ENCODE measurements around the gene CSTPP1. TPM values are rescaled to one million over a fixed set of nuclear protein-coding genes. Genes with fewer than 3 reads are reported as not detected.
"Not testable (repeated sequence)": the region's sequence is repeated elsewhere in the genome, so short reads cannot be mapped to it uniquely, and the experiment has no call there.

CSTPP1 gene
- total and polyA plus RNA-seq, 5 experiments from 2014 or later, result 13.2 to 20.4 (median 16.1) TPM

DNA sequence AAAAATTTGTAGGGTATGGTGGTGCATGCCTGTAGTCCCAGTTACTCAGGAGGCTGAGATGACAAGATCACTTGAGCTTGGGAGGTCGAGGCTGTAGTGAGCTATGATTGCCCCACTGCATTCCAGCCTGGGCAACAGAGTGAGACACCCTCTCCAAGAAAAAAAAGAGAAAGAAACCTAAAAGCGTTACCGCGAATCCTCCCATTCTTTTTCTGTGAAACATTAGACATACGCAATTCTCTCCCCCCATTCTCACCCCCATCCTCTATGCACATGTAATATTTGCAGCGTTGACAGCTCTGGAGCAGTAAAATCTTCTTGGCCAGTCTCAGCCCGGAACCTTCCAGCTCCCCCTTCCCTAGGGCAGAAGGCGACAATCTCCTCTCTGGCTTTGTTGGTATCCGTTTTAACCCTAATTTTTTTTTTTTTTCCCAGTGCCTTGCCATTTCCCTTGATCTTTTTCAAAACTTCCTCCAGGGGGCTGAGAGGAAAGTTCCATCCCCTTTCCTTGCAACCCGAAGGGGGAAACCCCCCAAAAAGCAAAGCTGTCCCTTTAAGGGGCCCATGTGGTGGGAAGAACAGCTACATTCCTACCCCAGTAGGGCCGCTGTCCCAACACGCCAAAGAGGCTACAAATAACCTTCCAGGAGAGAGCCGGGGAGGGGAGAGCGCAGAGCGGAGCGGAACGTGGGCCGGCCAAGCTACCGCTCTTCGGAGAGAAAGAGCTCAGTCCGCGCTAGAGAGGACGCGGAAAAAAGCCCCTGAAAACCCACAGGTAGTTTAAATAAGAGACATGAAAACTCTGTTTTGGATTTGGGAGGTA, 20.1 kb upstream of the CSTPP1 start:
- Mint-ChIP-seq H3K36me3 (peaks cover 0 to 2% (median 0%) of the 10 kb centered on the region in 3 donors), H3K27ac (peak overlapping the region in 3 of 10 donors; percentile 17 to 73 (median 28)), H3K4me1 (peaks cover 20 to 29% (median 28%) of the 10 kb centered on the region in 4 donors), H3K4me3 (peak overlapping the region; percentile 65 to 89 (median 81)), H3K27me3 (peaks cover 36 to 72% (median 61%) of the 10 kb centered on the region in 5 donors), H3K9me3 (no peaks in the 10 kb centered on the region)
- POLR2A ChIA-PET, result interaction anchor here (0.6 to 1.4 kb wide), 4 partner anchors 9 to 238 kb away, joined by 4 to 7 read pairs (median 4); no protein-coding TSS in a partner anchor
- no peak for DNase-seq
- peak; percentile 35 to 51 for ATAC-seq

DNA sequence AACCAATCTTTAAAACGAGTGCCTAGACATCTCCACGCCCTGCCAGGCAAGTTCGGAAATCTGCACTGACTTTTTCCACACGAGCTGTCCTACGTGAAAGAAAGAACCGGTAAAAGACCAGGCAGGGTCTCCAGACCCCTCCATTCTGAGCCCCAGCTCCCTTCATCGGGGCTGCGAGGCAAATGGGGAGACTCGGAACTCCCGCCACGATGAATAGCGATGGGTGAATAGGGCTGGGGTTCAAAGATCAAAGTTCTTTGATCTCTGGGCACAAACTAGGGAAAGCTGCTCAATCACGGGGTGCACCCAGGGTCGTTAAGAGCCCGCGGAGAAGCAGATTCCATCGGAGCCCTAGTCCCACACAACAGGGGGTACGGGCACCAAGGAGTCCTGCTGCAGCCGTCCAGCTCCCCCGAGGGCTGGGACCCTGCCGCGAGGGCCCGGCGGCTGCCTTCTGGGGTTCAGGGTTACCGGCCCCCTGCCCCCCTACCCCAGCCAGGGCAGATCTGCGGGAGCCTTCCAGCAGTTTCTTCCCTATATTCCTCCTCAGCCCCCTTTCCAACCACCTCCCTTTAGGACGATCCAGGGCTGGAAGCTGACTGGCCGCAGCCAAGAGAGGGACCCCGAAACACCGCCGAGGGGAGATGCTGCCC, 19.3 kb upstream of the CSTPP1 start:
- Mint-ChIP-seq H3K27me3 (peaks cover 36 to 71% (median 57%) of the 10 kb centered on the region in 5 donors), H3K4me3 (peak overlapping the region; percentile 70 to 89 (median 82)), H3K4me1 (peaks cover 20 to 29% (median 28%) of the 10 kb centered on the region in 4 donors), H3K36me3 (peaks cover 0 to 2% (median 0%) of the 10 kb centered on the region in 3 donors), H3K27ac (peak overlapping the region in 2 of 10 donors; percentile 17 to 37), H3K9me3 (no peaks in the 10 kb centered on the region)
- ATAC-seq, result peak; percentile 10 to 28
- peak in 3 of 10 donors; percentile 22 to 31 (median 30) for DNase-seq
- POLR2A ChIA-PET, result interaction anchor here (0.6 to 1.4 kb wide), 4 partner anchors 10 to 238 kb away, joined by 4 to 7 read pairs (median 4); no protein-coding TSS in a partner anchor

DNA sequence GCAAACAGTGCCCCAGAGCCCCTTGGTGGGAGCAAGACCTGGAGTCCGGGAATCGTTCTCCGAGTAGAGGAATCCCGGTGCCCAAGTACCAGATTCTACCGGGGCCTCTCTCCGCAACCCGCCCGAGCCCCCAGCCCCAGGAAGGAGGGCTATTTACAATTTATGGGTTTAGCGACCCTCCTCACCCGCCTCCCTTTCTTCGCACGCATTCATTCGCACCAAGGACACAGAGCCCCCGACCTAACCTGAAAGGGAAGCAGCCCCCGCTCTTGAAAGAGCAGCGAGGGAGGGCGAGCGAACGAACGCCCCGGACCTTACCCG, 18.8 kb upstream of the CSTPP1 start:
- Mint-ChIP-seq H3K36me3 (peaks cover 0 to 2% (median 0%) of the 10 kb centered on the region in 3 donors), H3K27me3 (peaks cover 36 to 66% (median 54%) of the 10 kb centered on the region in 5 donors), H3K4me1 (peaks cover 20 to 29% (median 28%) of the 10 kb centered on the region in 4 donors), H3K9me3 (no peaks in the 10 kb centered on the region), H3K4me3 (peak overlapping the region; percentile 70 to 89 (median 80)), H3K27ac (peak overlapping the region in 3 of 10 donors; percentile 37 to 71 (median 43))
- DNase-seq (no peak), ATAC-seq (no peak)
- POLR2A ChIA-PET, result interaction anchor here (1.4 kb wide), 1 partner anchor 237 kb away, joined by 4 read pairs; no protein-coding TSS in a partner anchor

DNA sequence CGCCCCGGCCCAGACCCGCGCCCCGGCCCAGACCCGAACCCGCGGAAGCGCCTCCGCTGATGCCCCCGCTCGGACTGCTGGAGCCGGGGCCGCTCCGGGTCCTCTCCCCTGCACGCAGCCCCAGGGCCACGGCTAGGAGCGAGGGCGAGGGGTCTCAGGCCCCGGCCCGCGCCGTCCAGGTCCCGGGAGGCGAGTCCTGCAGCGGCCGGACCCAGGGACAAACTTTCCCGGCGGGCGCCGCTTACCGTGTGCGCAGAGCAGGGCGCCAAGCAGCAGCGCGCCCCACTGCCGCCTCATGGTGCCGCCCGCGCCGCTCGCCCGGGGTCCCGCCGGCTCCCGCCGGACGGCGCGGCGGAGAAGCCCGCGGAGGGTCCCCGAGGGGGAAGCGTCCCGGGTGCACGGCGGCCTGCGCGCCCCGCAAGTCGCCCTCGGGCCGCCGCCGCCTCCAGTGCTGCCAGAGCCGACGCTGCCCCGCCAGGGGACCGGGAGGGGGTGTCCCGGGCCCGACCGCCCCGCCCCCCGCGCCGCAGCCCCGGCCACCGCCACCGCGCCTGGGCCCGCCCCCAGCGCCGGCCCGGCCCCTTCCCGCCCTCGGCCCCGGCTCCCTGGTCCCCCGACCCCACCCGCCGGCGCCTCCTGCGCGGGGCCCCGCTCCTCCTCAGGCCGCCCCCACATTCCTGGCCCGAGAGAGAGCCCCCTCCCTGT, 18.3 kb upstream of the CSTPP1 start, which contains the start of gene LRP4:
Gene LRP4, minus strand, starts transcription at position 468 of the 705 bp plus-strand sequence. Its CDS starts 171 bp downstream, at position 297.
- ATAC-seq (peak; percentile 40 to 66), DNase-seq (peak in 4 of 10 donors; percentile 21 to 47 (median 30))
- H3K4me1 Mint-ChIP-seq, result peaks cover 20 to 29% (median 28%) of the 10 kb centered on the region in 4 donors
- H3K27me3 Mint-ChIP-seq, result peaks cover 35 to 61% (median 52%) of the 10 kb centered on the region in 5 donors
- H3K4me3 Mint-ChIP-seq, result peak within 1 kb of the TSS; percentile 77 to 94 (median 83)
- peak within 1 kb of the TSS in 7 of 10 donors; percentile 2 to 87 (median 63) for H3K27ac Mint-ChIP-seq
- H3K36me3 Mint-ChIP-seq, result peaks cover 0 to 2% (median 0%) of the 10 kb centered on the region in 3 donors
- POLR2A ChIA-PET, result interaction anchor here (0.6 kb wide), 1 partner anchor 16 kb away, joined by 3 read pairs; no protein-coding TSS in a partner anchor
- H3K9me3 Mint-ChIP-seq, result no peaks in the 10 kb centered on the region

DNA sequence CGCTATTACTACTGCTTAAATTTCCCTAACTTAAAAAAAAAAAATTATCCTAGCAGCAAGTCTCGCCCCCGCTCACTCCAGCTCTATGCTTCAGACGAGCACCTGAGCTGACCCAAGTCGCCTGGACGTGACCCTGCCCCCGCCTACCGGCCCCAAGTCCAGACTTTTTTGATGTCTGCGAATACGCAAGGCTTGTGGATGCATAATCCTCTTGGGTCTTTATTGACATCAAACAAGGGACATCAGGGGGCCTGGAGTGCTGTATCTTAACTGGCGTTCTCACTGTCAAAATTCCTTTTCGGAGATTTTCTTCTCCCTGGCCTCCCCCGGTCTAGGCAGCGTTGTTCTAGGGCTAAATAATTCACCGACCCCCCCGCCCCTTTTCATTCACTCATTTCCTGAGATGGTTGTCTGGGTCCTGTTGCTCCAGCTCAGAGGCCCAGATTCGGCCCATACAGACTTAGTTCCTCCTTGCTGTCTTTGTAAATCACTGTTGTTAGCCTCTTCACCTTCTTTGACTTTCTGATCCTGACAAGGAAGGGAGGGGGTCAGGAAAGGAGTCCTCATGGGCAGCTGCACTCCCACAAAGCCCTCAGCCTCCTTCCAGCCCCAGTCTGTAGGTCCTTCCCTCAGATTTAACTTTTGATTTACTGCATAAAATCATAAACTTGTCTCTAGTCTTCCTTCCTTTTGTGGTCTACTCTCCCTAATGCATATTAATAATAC, 17.6 kb upstream of the CSTPP1 start:
- POLR2A ChIA-PET, result interaction anchor here (0.6 kb wide), 1 partner anchor 15 kb away, joined by 3 read pairs; no protein-coding TSS in a partner anchor
- H3K27ac Mint-ChIP-seq, result peak overlapping the region in 7 of 10 donors; percentile 2 to 87 (median 53)
- DNase-seq, result peak in 1 of 10 donors; percentile 5
- peaks cover 31 to 54% (median 47%) of the 10 kb centered on the region in 5 donors for H3K27me3 Mint-ChIP-seq
- peaks cover 0 to 2% (median 0%) of the 10 kb centered on the region in 3 donors for H3K36me3 Mint-ChIP-seq
- H3K4me3 Mint-ChIP-seq, result peak overlapping the region; percentile 69 to 94 (median 83)
- no peak for ATAC-seq
- H3K4me1 Mint-ChIP-seq, result peaks cover 20 to 29% (median 28%) of the 10 kb centered on the region in 4 donors
- H3K9me3 Mint-ChIP-seq, result no peaks in the 10 kb centered on the region

DNA sequence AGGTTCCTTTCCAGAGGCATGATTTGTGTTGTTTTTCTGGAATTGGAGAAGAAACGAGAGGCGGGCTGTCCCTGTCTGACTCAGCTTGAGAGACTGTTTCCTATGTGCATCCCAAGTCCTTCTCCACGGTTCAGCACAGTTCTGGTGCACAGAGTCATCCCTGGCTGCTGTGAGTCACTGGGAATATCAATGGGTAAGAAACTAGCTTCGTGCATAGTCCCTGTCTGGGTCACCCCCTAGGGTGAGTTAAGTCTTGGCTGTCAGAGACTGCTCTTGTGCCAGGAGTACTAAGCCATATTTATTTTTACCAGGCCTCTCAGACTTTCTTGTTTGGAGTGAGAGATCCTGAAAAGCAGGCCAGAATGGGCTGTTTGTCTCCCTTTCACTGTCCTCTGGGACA, 15.8 kb upstream of the CSTPP1 start:
- DNase-seq (no peak), ATAC-seq (no peak)
- H3K9me3 Mint-ChIP-seq, result no peaks in the 10 kb centered on the region
- H3K4me1 Mint-ChIP-seq, result peaks cover 20 to 29% (median 28%) of the 10 kb centered on the region in 4 donors
- POLR2A ChIA-PET, result no interaction called here
- H3K27ac Mint-ChIP-seq, result no peak overlapping the region
- H3K27me3 Mint-ChIP-seq, result peaks cover 23 to 44% (median 34%) of the 10 kb centered on the region in 5 donors
- peaks cover 0 to 2% (median 0%) of the 10 kb centered on the region in 3 donors for H3K36me3 Mint-ChIP-seq
- H3K4me3 Mint-ChIP-seq, result no peak overlapping the region

DNA sequence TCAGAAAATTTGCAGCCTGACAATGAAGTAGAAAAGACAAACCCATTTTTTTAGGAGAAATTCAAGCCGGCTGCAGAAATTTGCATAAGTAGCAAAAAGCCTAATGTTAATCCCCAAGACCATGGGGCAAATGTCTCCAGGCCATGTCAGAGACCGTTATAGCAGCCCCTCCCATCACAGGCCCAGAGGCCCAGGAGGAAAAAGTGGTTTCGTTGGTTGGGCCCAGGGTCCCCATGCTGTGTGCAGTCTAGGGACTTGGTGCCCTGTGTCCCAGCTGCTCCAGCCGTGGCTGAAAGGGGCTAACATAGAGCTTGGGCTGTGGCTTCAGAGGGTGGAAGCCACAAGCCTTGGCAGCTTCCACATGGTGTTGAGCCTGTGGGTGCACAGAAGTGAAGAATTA, 8.6 kb upstream of the CSTPP1 start:
- DNase-seq, H3K4me1 Mint-ChIP-seq, POLR2A ChIA-PET, ATAC-seq, H3K27ac Mint-ChIP-seq, H3K9me3 Mint-ChIP-seq, H3K36me3 Mint-ChIP-seq, H3K4me3 Mint-ChIP-seq: not testable (repeated sequence)
- peaks cover 8 to 25% (median 10%) of the 10 kb centered on the region in 5 donors for H3K27me3 Mint-ChIP-seq

DNA sequence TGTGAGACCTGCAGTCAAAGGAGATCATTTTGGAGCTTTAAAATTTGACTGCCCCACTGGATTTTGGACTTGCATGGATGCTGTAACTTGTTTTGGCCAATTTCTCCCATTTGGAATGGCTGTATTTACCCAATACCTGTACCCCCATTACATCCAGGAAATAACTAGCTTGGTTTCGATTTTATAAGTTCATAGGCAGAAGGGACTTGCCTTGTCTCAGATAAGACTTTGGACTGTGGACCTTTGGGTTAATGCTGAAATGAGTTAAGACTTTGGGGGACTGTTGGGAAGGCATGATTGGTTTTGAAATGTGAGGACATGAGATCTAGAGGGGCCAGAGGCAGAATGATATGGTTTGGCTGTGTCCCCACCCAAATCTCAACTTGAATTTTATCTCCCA, 7.9 kb upstream of the CSTPP1 start:
- H3K9me3 Mint-ChIP-seq, H3K4me3 Mint-ChIP-seq, ATAC-seq, H3K4me1 Mint-ChIP-seq, H3K27ac Mint-ChIP-seq, H3K36me3 Mint-ChIP-seq, POLR2A ChIA-PET, DNase-seq: not testable (repeated sequence)
- peaks cover 8 to 25% (median 10%) of the 10 kb centered on the region in 5 donors for H3K27me3 Mint-ChIP-seq

DNA sequence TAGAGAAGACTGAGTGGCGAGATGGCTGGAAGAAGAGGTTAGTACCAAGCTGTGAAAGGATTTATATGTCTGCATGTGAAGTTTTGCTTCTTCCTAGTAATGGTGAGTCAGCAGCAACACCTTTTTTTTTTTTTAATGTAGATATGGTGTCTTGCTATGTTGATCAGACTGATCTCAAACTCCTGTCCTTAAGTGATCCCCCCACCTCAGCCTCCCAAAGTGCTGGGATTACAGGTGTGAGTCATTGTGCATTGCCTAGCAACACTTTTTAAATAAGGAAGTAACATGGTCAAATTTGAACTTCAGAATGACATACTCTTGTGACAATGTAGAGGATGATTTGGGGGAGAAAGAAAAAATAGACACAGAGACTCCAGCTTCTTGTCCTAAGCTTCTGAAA, 6.5 kb upstream of the CSTPP1 start:
- POLR2A ChIA-PET, result interaction anchor here (0.7 kb wide), 1 partner anchor 318 kb away, joined by 3 read pairs; no protein-coding TSS in a partner anchor
- Mint-ChIP-seq H3K36me3 (no peaks in the 10 kb centered on the region), H3K4me3 (no peak overlapping the region), H3K27ac (no peak overlapping the region), H3K27me3 (peaks cover 8 to 23% (median 10%) of the 10 kb centered on the region in 5 donors), H3K4me1 (no peaks in the 10 kb centered on the region), H3K9me3 (no peaks in the 10 kb centered on the region)
- ATAC-seq, result peak in 1 of 2 donors; percentile 18
- no peak for DNase-seq

DNA sequence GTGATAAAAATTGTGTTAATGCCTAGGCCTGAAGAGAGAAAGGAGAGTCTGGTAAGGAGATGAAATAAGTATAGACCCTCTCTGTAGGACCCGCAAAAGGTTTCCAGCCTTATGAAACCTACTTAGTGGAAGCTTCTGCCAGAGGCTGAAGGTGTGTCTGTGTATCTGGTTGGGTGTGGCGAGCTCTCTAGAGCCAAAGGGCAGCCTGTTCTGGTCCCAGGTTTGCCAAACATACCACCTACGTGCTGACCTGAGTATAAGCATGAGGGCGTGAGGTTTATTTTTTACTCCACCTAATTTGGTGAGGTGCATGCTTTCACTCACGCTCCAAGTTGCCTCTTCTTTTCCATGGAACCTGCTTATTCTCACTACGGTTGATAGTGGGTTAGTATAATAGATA, 5.6 kb downstream of the CSTPP1 start:
- Mint-ChIP-seq H3K27ac (no peak overlapping the region), H3K36me3 (peaks cover 0 to 19% (median 2%) of the 10 kb centered on the region in 3 donors), H3K27me3 (no peaks in the 10 kb centered on the region), H3K4me3 (no peak overlapping the region), H3K9me3 (no peaks in the 10 kb centered on the region), H3K4me1 (peaks cover under 1 to 4% (median 2%) of the 10 kb centered on the region in 4 donors)
- ATAC-seq (no peak), DNase-seq (no peak)
- POLR2A ChIA-PET, result no interaction called here

DNA sequence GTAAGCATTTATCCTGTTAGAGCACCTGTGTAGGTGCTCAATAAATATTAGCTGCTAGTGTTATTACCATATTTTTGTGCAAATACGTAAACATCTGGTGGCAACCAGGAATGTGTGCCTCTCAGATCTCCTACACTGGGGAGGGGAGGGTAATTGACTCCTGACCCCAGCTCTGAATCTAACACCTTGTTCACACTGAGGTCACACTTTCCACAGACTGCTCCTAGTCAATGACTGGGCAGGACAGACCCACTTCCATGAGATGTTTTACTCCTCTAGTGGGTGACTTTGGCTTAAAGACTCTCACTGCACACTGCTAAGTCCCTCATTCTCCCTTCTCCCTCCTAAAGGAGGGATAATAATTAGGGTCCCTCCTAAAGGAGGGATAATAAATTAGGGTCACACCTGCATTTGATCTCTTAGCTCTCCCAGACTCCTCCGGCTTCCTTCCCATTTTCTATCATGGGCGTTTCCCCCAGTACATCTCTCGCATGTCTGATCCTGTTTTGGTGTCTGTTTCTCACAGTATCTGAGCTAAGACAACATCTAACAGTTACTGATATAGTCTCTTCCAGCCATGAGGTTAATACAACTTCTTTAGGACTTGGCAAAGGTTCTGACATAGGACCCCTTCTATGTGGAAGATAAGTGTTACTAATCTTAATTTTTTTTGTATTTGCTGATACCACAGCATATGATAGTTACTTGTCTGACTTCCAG, 8.0 kb downstream of the CSTPP1 start:
- no peaks in the 10 kb centered on the region for H3K27me3 Mint-ChIP-seq
- H3K36me3 Mint-ChIP-seq, result peaks cover 0 to 26% (median 2%) of the 10 kb centered on the region in 3 donors
- POLR2A ChIA-PET, result interaction anchor here (0.6 kb wide), 1 partner anchor 172 kb away, joined by 3 read pairs; no protein-coding TSS in a partner anchor
- DNase-seq (no peak), ATAC-seq (no peak)
- H3K4me1 Mint-ChIP-seq, result peaks cover 0 to 1% (median 0%) of the 10 kb centered on the region in 4 donors
- no peak overlapping the region for H3K4me3 Mint-ChIP-seq
- H3K27ac Mint-ChIP-seq, result no peak overlapping the region
- no peaks in the 10 kb centered on the region for H3K9me3 Mint-ChIP-seq
